RWPE2 (cell line): ENCODE data around the gene WNT3A.

Experiments used
- ATAC-seq: fragments of 200-7000 bp; cut with Tn5 transposase; 3 replicates; pipeline ENCODE4 v1.9.1; 2021; ENCODE audit warnings: low read depth
- DNase-seq: peaks from one replicate; pipeline ENCODE4 v3.0.0-alpha.2; 2020; ENCODE audit warnings: low spot score
- H3K27ac ChIP-seq: fragments of 450-650 bp; 2 replicates; pipeline ENCODE4 v1.5.1; 2017; ENCODE audit warnings: mild to moderate bottlenecking; ENCODE audit not compliant: poor library complexity, severe bottlenecking
- H3K27me3 ChIP-seq: fragments of 250-450 bp; sonication (Bioruptor Pico); 2 replicates; pipeline ENCODE4 v1.5.1; 2021; ENCODE audit warnings: mild to moderate bottlenecking, moderate library complexity; ENCODE audit not compliant: insufficient read depth, poor library complexity, severe bottlenecking
- H3K36me3 ChIP-seq: fragments of 250-450 bp; sonication (Bioruptor Pico); 2 replicates; pipeline ENCODE4 v1.5.1; 2020; ENCODE audit warnings: low read depth, mild to moderate bottlenecking, moderate library complexity
- H3K4me1 ChIP-seq: fragments of 250-450 bp; sonication (Bioruptor Pico); 2 replicates; pipeline ENCODE4 v1.5.1; 2021; ENCODE audit warnings: mild to moderate bottlenecking, moderate library complexity; ENCODE audit not compliant: insufficient read depth, poor library complexity, severe bottlenecking
- H3K4me3 ChIP-seq: fragments of 250-450 bp; sonication (Bioruptor Pico); 2 replicates; pipeline ENCODE4 v1.5.1; 2021; ENCODE audit warnings: mild to moderate bottlenecking, moderate library complexity; ENCODE audit not compliant: severe bottlenecking
- H3K9me3 ChIP-seq: fragments of 250-450 bp; sonication (Bioruptor Pico); 2 replicates; pipeline ENCODE4 v1.5.1; 2021; ENCODE audit warnings: mild to moderate bottlenecking, moderate library complexity; ENCODE audit not compliant: severe bottlenecking
- TF ChIP-seq, protein P1 (sequence below): fragments of 450-650 bp; IDR thresholded peaks from one replicate; pipeline ENCODE4 v1.5.1; 2017; ENCODE audit warnings: mild to moderate bottlenecking, moderate library complexity; ENCODE audit not compliant: poor library complexity, severe bottlenecking

The WNT3A gene

DNA sequence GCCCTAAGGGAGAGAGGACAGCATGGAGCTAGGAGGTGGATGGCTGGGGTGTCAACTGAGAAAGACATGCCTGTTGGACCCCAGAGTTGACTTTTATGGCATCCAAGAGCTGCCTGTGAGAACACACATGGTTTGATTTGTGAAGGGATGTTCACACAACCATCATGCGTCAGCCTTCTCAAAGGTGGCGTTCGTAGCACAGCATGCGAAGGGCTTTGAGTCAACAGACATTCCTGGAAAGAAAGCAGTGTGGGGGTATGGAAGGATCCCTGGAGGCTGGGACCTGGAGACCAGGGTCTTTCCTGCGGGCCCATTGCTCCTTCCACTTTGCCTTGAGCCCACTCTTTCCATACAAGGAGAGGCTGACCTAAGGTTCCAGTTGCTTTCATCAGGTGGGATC, 6.4 kb upstream of the WNT3A start:
- TF ChIP-seq, protein P1, sequence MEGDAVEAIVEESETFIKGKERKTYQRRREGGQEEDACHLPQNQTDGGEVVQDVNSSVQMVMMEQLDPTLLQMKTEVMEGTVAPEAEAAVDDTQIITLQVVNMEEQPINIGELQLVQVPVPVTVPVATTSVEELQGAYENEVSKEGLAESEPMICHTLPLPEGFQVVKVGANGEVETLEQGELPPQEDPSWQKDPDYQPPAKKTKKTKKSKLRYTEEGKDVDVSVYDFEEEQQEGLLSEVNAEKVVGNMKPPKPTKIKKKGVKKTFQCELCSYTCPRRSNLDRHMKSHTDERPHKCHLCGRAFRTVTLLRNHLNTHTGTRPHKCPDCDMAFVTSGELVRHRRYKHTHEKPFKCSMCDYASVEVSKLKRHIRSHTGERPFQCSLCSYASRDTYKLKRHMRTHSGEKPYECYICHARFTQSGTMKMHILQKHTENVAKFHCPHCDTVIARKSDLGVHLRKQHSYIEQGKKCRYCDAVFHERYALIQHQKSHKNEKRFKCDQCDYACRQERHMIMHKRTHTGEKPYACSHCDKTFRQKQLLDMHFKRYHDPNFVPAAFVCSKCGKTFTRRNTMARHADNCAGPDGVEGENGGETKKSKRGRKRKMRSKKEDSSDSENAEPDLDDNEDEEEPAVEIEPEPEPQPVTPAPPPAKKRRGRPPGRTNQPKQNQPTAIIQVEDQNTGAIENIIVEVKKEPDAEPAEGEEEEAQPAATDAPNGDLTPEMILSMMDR: no peak
- no peak overlapping the region for H3K4me3 ChIP-seq
- H3K9me3 ChIP-seq: no peaks in the 10 kb centered on the region
- H3K4me1 ChIP-seq: no peaks in the 10 kb centered on the region
- DNase-seq (no peak), ATAC-seq (no peak)
- H3K27ac ChIP-seq: no peak overlapping the region
- no peaks in the 10 kb centered on the region for H3K36me3 ChIP-seq
- no peaks in the 10 kb centered on the region for H3K27me3 ChIP-seq

DNA sequence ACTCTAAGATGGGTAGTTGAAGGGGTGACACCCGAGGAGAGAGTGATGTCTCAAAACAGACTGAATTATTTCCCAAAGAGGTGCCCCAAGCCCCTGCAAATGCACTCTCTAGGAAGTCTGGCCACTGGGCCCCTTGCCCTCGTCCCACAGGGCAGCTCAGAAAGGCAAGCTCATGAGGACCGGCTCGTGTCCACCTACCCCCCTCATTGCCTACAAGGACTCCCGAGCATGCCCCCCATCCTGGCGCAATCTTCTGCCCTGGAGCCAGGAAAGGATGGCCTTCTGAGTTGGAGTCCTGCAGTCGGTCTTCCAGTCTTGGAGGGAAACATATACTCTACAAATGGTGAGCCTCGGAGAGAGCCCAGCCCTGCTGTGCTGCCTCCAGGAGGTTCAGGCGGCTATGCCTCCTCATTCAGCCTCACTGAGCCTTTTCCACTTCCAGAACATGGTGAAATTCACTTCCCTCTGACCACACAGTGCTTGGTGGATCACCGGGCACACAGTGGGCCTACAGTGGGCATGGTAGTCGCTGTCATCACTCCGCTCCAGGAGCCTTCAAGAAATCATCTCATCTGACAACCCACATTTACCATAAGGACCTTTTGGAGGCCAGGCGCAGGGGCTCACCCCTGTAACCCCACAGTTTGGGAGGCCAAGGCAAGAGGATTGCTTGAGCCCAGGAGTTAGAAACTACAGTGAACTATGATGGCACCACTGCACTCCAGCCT, 5.8 kb upstream of the WNT3A start:
- no peaks in the 10 kb centered on the region for H3K9me3 ChIP-seq
- no peaks in the 10 kb centered on the region for H3K4me1 ChIP-seq
- no peak overlapping the region for H3K4me3 ChIP-seq
- TF ChIP-seq, protein P1: no peak
- DNase-seq: no peak
- no peak overlapping the region for H3K27ac ChIP-seq
- ATAC-seq: no peak
- no peaks in the 10 kb centered on the region for H3K36me3 ChIP-seq
- H3K27me3 ChIP-seq: peaks cover 3% of the 10 kb centered on the region

DNA sequence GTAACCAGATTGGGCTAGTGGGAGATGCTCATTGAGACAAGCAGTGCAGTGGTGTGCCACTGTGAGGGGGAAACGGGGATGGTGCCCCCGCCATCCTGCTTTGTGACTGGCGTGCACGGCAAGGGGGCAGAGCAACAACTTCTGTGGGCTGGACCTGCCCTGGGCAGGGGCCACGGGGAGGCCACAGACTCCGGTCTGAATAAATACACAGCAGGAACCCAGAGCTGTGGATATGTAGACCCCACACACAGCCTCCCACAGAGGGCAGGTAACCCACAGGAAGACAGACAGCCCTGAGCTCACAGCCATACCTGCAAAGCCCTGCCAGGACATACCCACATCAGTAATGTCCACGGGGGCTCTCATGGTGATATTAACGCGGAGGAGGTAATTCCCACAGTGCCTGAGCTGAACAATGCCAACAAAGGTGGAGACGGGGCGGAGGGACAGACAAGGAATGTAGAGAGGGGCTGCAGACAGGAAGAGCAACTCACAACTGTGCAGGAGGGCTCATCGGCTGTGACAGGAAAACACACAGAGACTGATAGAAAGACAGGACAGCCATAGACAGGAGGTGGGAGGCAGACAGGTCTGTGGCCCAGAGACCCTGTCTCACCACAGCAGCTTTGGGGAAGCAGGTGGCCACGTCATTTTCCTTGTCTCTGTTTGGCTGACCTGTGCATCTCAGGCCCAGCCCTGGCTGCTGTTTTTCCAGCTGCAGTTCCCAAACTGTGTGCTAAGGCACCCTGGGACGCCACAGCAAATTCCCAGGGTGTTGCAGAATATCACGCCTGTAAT, 4.9 kb upstream of the WNT3A start:
- no peak for DNase-seq
- TF ChIP-seq, protein P1: no peak
- H3K27ac ChIP-seq: no peak overlapping the region
- no peak overlapping the region for H3K4me3 ChIP-seq
- H3K27me3 ChIP-seq: peaks cover 7% of the 10 kb centered on the region
- no peak for ATAC-seq
- H3K9me3 ChIP-seq: no peaks in the 10 kb centered on the region
- no peaks in the 10 kb centered on the region for H3K4me1 ChIP-seq
- H3K36me3 ChIP-seq: no peaks in the 10 kb centered on the region

DNA sequence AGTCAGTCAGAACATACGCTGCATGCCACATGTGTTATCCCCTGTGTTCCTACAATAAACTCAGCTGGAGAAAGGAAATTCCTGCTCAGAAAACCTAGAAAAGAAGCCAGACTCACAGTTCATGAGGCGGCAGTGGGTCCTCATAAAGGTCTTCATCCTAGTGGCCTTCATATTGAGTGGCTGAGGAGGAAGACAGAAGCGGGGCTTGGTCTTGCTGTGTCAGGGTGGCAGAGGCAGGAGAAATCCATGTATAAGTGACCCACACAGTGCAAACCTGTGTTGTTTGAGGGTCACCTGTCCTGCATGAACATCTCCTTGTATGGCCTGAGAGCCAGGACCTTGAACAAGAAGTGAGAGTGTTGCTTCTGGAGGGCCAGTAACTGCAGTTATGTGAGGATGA, 4.0 kb upstream of the WNT3A start:
- peaks cover 13% of the 10 kb centered on the region for H3K27me3 ChIP-seq
- no peak overlapping the region for H3K4me3 ChIP-seq
- TF ChIP-seq, protein P1: no peak
- H3K9me3 ChIP-seq: no peaks in the 10 kb centered on the region
- DNase-seq: no peak
- H3K4me1 ChIP-seq: no peaks in the 10 kb centered on the region
- no peaks in the 10 kb centered on the region for H3K36me3 ChIP-seq
- H3K27ac ChIP-seq: no peak overlapping the region
- no peak for ATAC-seq
